KMS-11 (cell line): Measurements from ENCODE around the gene CLUH.

Source experiments
- H2AFZ ChIP-seq: fragments of 200-600 bp; sonication (generic); 2 replicates; pipeline ENCODE4 v1.6.1; 2016; ENCODE audit warnings: antibody characterized with exemption, mixed run types, low read depth
- H3K27ac ChIP-seq: fragments of 200-600 bp; sonication (generic); 2 replicates; pipeline ENCODE4 v1.6.1; 2016; ENCODE audit warnings: mild to moderate bottlenecking, mixed run types
- H3K27me3 ChIP-seq: fragments of 200-600 bp; sonication (generic); 2 replicates; pipeline ENCODE4 v1.6.1; 2017; ENCODE audit warnings: mild to moderate bottlenecking, low read depth, mixed run types, moderate library complexity; ENCODE audit not compliant: insufficient read depth
- H3K36me3 ChIP-seq: fragments of 200-600 bp; sonication (generic); 2 replicates; pipeline ENCODE4 v1.6.1; 2017; ENCODE audit warnings: mild to moderate bottlenecking, mixed run types; ENCODE audit not compliant: insufficient read depth
- H3K4me1 ChIP-seq: fragments of 200-600 bp; sonication (generic); 2 replicates; pipeline ENCODE4 v1.6.1; 2016; ENCODE audit warnings: mild to moderate bottlenecking, low read depth, mixed run types; ENCODE audit not compliant: poor library complexity, severe bottlenecking
- H3K4me2 ChIP-seq: fragments of 200-600 bp; sonication (generic); 2 replicates; pipeline ENCODE4 v1.7.0; 2016; ENCODE audit warnings: mild to moderate bottlenecking, mixed run types
- H3K4me3 ChIP-seq: fragments of 200-600 bp; sonication (generic); IDR thresholded peaks from 2 replicates; pipeline ENCODE4 v1.6.1; 2017; ENCODE audit warnings: low read depth, low read length, mixed read lengths; ENCODE audit not compliant: insufficient read depth
- H3K79me2 ChIP-seq: fragments of 200-600 bp; sonication (generic); 2 replicates; pipeline ENCODE4 v1.6.1; 2016; ENCODE audit warnings: low read depth, mixed run types; ENCODE audit not compliant: insufficient read depth
- H3K9ac ChIP-seq: fragments of 200-600 bp; sonication (generic); 2 replicates; pipeline ENCODE4 v1.6.1; 2016; ENCODE audit warnings: mild to moderate bottlenecking, mixed run types
- H4K20me1 ChIP-seq: fragments of 200-600 bp; sonication (generic); 2 replicates; pipeline ENCODE4 v1.6.1; 2016; ENCODE audit warnings: mild to moderate bottlenecking, mixed run types; ENCODE audit not compliant: insufficient read depth
- TF ChIP-seq, protein P1 (sequence below): fragments of 200-600 bp; sonication (generic); conservative IDR thresholded peaks from 2 replicates; pipeline ENCODE4 v1.6.1; 2017; ENCODE audit warnings: low read depth, mild to moderate bottlenecking, antibody characterized with exemption, low read length, moderate library complexity, mixed read lengths

Gene CLUH

DNA sequence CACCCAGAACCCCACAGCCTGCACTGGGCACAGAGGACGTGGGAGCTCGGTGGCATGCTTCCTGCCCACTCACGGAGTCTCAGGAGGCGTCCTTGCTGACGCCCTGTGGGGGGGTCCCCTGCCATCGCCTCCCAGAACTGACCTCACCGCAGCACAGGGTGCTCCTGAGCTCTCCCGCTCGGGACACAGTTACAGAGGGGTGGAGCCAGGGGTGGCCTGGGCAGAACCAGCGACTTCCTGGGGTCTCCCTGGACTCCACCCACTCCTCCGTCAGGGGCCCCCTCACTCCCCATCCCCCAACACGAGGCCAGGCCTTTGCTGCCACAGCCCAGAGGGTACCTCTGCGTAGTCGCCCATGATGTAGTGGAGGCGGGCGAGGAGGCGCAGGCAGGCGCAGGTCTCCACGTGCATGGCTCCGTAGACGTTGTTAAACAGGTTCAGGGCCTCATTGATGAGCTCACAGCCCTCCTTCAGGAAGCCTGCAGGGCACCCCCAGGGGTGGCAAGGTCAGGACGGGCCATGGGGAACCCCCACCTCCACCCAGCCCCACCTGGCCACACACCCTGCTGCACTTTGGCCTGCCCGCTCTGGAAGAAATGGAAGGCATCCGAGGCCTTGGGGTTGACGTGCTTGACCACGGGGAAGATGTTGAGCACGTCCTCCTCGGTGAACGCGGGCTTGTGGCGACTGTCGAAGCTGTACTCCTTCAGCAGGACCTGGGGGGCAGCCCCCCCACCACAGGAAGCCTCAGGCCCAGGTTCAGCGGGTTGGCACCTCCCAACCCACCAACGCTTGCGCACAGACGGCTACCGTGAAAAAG, 17.8 kb downstream of the CLUH start:
- Histone ChIP-seq H3K79me2 (no peaks in the 10 kb centered on the region), H3K36me3 (no peaks in the 10 kb centered on the region), H4K20me1 (no peaks in the 10 kb centered on the region), H3K9ac (no peak overlapping the region), H3K4me1 (no peaks in the 10 kb centered on the region), H3K27ac (no peak overlapping the region), H3K4me3 (no peak overlapping the region), H3K27me3 (no peaks in the 10 kb centered on the region), H2AFZ (no peak overlapping the region), H3K4me2 (no peak overlapping the region)
- TF ChIP-seq, protein P1, sequence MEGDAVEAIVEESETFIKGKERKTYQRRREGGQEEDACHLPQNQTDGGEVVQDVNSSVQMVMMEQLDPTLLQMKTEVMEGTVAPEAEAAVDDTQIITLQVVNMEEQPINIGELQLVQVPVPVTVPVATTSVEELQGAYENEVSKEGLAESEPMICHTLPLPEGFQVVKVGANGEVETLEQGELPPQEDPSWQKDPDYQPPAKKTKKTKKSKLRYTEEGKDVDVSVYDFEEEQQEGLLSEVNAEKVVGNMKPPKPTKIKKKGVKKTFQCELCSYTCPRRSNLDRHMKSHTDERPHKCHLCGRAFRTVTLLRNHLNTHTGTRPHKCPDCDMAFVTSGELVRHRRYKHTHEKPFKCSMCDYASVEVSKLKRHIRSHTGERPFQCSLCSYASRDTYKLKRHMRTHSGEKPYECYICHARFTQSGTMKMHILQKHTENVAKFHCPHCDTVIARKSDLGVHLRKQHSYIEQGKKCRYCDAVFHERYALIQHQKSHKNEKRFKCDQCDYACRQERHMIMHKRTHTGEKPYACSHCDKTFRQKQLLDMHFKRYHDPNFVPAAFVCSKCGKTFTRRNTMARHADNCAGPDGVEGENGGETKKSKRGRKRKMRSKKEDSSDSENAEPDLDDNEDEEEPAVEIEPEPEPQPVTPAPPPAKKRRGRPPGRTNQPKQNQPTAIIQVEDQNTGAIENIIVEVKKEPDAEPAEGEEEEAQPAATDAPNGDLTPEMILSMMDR, result no peak

GRCh38 chr17:2692781-2693135, 18.8 kb downstream of the CLUH start:
- Histone ChIP-seq H4K20me1 (no peaks in the 10 kb centered on the region), H3K4me1 (no peaks in the 10 kb centered on the region), H3K4me3 (no peak overlapping the region), H3K27ac (no peak overlapping the region), H3K4me2 (no peak overlapping the region), H3K36me3 (no peaks in the 10 kb centered on the region), H3K9ac (no peak overlapping the region), H3K79me2 (no peaks in the 10 kb centered on the region), H2AFZ (no peak overlapping the region), H3K27me3 (no peaks in the 10 kb centered on the region)
- TF ChIP-seq, protein P1, result no peak

DNA sequence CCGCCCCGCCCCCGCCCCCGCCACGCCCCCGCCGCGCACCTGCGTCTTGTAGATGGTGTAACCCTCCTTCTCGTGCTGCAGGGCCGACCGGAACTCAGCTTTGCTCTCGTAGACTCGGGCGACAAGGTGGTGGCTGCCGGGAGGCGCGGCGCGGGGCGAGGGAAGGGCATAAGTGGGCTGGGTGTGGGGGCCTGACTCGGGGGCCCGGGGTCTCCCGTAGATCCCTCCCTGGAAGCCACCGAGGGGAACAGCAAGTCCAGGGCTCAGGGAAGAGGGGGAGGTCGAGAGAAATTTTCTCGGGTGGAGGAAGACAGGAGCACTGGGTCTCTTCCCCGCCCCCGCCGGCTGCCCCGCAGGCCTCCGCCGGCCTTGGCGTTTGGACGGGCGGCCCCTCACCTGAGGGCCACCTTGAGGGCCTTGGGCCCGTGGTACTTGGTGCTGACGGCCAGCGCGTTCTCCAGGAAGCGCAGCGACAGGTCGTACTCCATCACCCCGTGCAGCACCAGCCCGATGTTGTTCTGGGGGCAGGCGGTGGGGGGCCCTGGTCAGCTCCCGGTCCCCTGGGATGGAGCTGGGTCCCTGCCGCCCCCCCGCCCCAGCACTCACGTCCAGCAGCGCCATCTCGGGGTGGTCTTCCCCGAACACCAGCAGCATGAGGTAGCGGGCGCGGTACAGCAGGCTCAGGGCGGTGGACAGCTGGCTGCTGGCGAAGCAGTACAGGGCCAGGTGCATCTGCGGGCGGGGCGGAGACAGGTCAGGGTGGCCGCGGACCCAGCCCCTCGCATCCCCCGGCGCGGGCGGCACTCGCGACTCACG, 19.4 kb downstream of the CLUH start:
- Histone ChIP-seq H3K9ac (no peak overlapping the region), H3K36me3 (no peaks in the 10 kb centered on the region), H3K27ac (no peak overlapping the region), H3K79me2 (no peaks in the 10 kb centered on the region), H4K20me1 (no peaks in the 10 kb centered on the region), H2AFZ (no peak overlapping the region), H3K4me3 (no peak overlapping the region), H3K4me1 (no peaks in the 10 kb centered on the region), H3K27me3 (no peaks in the 10 kb centered on the region), H3K4me2 (no peak overlapping the region)
- TF ChIP-seq, protein P1, result no peak

DNA sequence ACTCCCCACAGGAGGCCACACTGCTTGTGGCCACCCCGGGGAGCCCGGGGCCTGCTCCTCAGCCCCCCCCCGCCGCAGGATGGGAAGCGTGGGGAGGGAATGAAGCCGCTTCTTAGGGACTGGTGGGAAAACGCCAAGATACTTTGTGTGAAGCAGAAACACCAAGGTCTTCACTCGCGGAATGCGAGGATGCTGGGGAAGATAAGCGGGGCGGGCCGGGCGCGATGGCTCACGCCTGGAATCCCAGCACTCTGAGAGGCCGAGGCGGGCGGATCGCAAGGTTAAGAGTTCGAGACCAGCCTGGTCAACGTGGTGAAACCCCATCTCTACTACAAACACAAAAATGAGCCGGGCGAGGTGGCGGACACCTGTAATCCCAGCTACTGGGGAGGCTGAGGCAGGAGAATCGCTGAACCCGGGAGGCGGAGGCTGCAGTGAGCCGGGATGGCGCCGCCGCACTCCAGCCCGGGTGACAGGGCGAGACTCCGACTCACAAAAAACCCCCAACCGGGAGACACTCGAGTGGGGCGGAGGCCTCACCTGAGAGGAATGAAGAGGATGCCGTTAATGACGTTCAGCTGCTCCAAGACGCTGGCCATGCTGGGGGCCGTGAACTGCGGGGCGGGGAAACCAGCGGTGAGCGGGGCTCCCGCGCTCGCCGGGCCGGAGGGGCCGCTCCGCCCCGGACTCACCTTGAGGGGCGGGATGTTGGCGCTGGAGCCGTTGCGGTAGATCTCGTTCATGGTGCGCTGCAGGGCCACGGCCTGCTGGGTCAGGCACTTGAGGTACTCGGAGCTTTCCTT, 20.3 kb downstream of the CLUH start:
- Histone ChIP-seq H3K79me2 (no peaks in the 10 kb centered on the region), H3K9ac (no peak overlapping the region), H3K36me3 (no peaks in the 10 kb centered on the region), H3K4me2 (no peak overlapping the region), H2AFZ (no peak overlapping the region), H3K27ac (no peak overlapping the region), H4K20me1 (no peaks in the 10 kb centered on the region), H3K4me3 (no peak overlapping the region), H3K4me1 (no peaks in the 10 kb centered on the region), H3K27me3 (no peaks in the 10 kb centered on the region)
- TF ChIP-seq, protein P1, result no peak
